Measurements from ENCODE around the gene IL1F10. TPM values are rescaled to one million over a fixed set of nuclear protein-coding genes. Genes with fewer than 3 reads are reported as not detected.
A peak's percentile ranks its signal among the peaks of the same experiment; 100 is the strongest.

IL1F10 gene
- total RNA-seq, 1 donor from 2014 or later = not detected

DNA sequence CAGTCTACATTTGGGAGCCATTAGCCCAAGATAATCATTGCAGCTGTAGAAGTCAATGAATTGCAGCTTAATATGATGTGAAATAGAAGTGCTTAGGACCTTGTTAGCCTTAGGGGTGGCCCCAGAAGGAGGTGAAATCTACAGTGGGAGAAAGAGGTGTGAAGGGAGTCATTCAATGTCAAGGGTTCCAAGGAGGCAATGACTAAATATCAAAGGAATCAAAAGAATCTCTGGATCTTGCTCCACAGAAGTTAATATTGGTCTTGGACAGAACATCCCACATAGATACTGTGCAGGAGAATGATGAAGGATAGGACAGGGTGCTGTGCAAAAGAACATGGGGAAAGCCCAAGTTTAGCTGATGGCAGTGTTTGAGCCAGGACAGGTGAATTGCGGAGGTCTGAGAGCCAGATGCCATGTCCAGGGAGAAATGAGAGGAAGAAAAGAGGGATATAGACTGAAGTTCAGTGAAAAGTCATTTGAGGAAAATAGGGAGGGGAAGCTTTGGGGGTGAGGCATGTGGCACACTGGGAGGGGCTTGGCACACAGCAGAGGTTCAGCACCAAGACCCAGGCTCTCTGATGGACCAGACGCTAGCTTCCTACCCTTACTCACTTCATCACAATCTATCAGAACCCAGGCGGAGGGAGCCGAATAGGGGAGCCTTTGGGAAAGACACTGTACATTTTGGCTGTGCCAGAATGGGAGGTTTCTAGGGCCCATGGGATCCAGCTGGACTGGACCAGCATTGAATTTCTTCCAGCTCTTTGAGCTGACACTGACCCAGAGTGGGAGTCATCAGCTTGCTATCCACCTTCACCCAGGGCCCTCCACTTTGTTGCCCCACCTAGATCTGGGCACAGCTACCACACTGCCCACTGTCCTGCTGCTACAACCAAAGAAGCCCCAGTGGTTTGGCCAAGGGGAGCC is 2.2 kb downstream of the IL1F10 start:
- Mint-ChIP-seq H3K27ac (peak overlapping the region; percentile 92), H3K36me3 (no peaks in the 10 kb centered on the region)

GRCh38 chr2:113070606-113070975 is 2.8 kb downstream of the IL1F10 start:
- DNase-seq (ENCODE audit: extremely low spot score, unreplicated experiment) = no peak
- no peak for TF ChIP-seq CTCF (conservative IDR thresholded peaks at IDR 0.05)
- Mint-ChIP-seq H3K4me1 (ENCODE audit: unreplicated experiment) (peaks cover 6% of the 10 kb centered on the region), H3K9me3 (peaks cover 15% of the 10 kb centered on the region), H3K4me3 (no peak overlapping the region), H3K36me3 (no peaks in the 10 kb centered on the region), H3K27ac (peak overlapping the region; percentile 92), H3K27me3 (peaks cover 5% of the 10 kb centered on the region)

More for the DNA sequence above, 2.2 kb downstream of the IL1F10 start:
- no peak for DNase-seq (ENCODE audit: extremely low spot score, unreplicated experiment)
- Mint-ChIP-seq H3K4me3 (peak overlapping the region; percentile 18), H3K4me1 (ENCODE audit: unreplicated experiment) (peaks cover 6% of the 10 kb centered on the region), H3K9me3 (peaks cover 15% of the 10 kb centered on the region), H3K27me3 (peaks cover 5% of the 10 kb centered on the region)
- TF ChIP-seq CTCF (conservative IDR thresholded peaks at IDR 0.05) = no peak

DNA sequence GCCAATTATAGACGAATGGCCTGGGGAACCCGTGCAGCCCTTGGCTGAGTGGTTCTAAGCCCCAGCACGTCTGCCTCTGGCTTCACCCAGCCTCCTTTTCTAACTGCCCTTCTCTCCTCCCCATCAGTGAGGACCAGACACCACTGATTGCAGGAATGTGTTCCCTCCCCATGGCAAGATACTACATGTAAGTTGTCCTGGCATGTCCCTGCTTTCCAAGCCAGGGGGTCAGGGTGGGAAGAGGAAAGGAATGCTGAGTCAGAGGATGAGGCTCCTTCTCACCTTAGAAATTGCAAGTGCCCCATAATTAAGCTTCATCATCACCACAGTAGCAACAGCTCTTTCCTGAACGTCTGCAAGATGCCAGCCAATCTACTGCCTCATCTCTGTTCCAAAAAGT is 4.8 kb downstream of the IL1F10 start:
- Mint-ChIP-seq H3K4me1 (ENCODE audit: unreplicated experiment) (peaks cover 6% of the 10 kb centered on the region), H3K9me3 (peaks cover 11% of the 10 kb centered on the region), H3K27ac (no peak overlapping the region), H3K27me3 (peaks cover 4% of the 10 kb centered on the region), H3K4me3 (no peak overlapping the region), H3K36me3 (no peaks in the 10 kb centered on the region)
- no peak for TF ChIP-seq CTCF (conservative IDR thresholded peaks at IDR 0.05)
- no peak for DNase-seq (ENCODE audit: extremely low spot score, unreplicated experiment)

- no peaks in the 10 kb centered on the region for H3K27me3 Mint-ChIP-seq
- no peaks in the 10 kb centered on the region for H3K36me3 Mint-ChIP-seq
- no peak overlapping the region for H3K27ac Mint-ChIP-seq
- no peak overlapping the region for H3K4me3 Mint-ChIP-seq
- DNase-seq (ENCODE audit: extremely low spot score, unreplicated experiment) = no peak
- peaks cover 6% of the 10 kb centered on the region for H3K4me1 Mint-ChIP-seq (ENCODE audit: unreplicated experiment)
- TF ChIP-seq CTCF (conservative IDR thresholded peaks at IDR 0.05) = no peak
- H3K9me3 Mint-ChIP-seq = peaks cover 6% of the 10 kb centered on the region
Observed at GRCh38 chr2:113073325-113073834, 5.6 kb downstream of the IL1F10 start.

GRCh38 chr2:113075030-113075429 is 7.3 kb downstream of the IL1F10 start:
- Mint-ChIP-seq H3K4me3 (no peak overlapping the region), H3K9me3 (no peaks in the 10 kb centered on the region), H3K27me3 (no peaks in the 10 kb centered on the region), H3K36me3 (no peaks in the 10 kb centered on the region), H3K4me1 (ENCODE audit: unreplicated experiment) (no peaks in the 10 kb centered on the region), H3K27ac (no peak overlapping the region)
- DNase-seq (ENCODE audit: extremely low spot score, unreplicated experiment) = no peak
- TF ChIP-seq CTCF (conservative IDR thresholded peaks at IDR 0.05) = no peak
